ENCODE results near the gene THAP9. TPM values are rescaled to one million over a fixed set of nuclear protein-coding genes. Genes with fewer than 3 reads are reported as not detected.

THAP9 gene
- total RNA-seq, 1 donor from 2014 or later: 1.3 TPM

DNA sequence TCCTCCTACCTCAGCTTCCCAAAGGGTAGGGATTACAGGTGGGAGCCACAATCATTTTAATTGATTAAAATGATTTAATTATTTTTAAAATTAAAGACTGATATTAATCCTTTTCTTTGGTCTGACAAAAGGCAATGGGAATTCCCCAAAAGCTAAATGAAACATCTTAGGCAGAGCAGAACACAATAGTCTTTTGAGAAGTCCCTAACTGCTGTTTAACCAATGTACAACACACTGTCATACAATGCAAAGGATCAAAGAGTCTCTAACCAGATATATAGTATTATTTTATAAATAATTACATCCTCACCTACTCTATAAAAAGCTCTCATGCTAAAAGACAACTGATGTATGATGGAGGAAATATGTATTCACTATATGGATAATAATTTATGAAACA is 47.0 kb downstream of the THAP9 start:
- intact Hi-C loops (cut with micrococcal nuclease): no loop called here

DNA sequence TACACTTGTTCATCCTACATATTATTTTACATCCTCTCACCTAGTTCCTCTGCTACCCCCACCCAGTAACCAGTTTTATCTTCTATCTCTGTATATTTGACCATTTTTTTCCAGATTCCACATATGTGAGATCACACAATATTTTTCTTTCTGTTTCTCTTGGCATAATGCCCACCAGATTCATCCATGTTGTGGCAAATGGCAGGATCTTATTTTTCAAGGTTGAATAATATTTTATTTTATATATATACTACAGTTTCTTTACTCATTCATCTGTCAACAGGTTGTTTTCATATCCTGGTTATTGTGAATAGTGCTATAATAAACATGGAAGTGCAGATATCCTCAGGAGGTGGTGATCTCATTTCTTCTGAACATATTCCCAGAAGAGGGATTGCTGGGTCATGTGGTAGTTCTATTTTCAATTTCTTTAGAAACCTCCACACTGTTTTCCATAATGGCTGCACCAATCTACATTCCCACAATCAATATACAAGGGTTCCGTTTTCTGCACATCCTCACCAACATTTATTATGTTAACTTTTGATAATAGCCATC is 48.2 kb downstream of the THAP9 start:
- intact Hi-C loops (cut with micrococcal nuclease): no loop called here

DNA sequence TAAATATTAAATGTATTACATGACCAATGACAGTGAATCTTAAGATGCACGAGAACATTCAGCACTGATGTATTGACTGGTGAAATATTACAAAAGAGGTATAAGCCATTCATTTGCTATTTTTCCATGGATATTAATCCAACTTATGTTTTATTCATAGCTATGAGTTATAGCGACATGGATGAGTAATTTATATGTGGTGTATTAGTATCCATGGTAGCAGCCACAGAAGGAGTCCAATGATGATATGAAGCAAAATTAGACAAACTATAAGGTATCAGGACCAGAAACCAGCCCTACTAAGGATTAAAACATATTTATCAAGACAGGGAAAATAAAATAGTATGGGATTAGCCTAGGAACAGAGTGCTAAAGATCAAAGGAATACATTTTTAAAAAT is 50.7 kb downstream of the THAP9 start:
- intact Hi-C loops (cut with micrococcal nuclease): no loop called here

DNA sequence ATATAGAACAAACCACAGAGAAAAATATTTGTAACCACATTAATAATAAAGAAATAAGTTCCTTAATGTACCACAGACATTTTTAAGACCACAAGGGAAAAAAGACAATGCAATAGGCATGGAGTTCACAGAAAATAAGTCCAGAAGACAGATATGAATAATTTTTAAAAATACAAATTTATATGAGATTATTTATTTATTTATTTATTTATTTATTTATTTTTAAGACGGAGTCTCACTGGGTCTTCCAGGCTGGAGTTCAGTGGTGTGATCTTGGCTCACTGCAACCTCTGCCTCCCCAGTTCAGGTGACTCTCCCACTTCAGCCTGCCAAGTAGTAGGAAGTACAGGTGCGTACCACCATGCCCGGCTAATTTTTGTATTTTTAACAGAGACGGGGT is 53.7 kb downstream of the THAP9 start:
- intact Hi-C loops (cut with micrococcal nuclease): no loop called here

DNA sequence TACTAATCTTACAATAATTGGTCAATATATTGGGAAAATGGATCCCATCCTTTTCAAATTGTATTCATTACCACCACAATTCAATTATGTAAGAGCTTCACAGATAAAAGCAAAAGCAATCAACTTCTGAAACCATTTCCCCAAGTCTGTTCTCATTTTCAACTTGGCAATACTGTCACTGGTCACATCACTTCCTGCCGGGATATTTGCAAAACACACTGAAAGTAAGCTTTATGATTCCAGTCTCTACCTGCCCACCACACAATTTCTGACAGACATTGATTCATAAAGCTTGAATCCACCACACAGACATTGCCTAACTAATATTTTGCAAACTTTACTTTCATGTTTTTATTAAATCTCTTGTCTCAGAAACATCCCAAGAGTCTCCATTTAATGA is 56.5 kb downstream of the THAP9 start:
- intact Hi-C loops (cut with micrococcal nuclease): loop anchor here (5.0 kb wide), 1 partner anchor 40 kb away; no protein-coding TSS in a partner anchor

DNA sequence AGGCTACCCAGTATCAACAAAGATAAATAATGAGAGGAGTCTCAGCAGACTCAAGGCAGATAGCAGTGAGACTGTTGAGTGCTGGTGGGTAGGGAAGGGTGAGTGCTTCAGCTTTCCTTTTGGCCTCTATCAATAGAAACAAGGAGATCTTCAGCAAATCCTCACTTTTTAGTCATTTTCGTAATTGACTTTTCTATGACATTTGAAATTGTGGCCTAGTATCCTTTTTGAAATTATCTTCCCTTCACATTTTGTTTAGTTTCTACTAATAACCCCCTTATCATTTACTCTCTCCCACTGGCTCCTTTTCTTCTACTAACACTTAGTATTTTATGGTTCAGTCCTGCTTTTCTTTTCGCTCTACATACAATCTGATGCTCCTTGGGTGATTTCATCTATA is 65.2 kb downstream of the THAP9 start:
- intact Hi-C loops (cut with micrococcal nuclease): no loop called here

DNA sequence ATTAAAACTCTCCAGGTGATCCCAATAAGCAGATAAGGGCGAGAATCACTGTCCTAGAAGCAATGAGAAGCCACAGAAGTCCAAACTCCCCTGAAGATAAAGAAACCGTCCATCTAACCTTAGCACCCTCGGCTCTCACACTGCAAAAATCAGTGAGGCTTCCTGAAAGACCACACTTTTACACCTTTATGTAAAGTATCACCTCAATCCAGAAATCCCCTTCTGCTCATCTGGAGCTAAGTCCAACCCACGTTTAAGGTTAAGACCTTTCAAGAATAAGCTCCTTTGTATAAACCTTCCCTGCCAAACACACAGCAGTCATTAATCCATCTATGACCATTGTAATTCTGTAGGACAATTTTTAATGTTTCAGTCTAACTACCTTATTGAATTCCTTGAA is 68.4 kb downstream of the THAP9 start:
- intact Hi-C loops (cut with micrococcal nuclease): no loop called here

DNA sequence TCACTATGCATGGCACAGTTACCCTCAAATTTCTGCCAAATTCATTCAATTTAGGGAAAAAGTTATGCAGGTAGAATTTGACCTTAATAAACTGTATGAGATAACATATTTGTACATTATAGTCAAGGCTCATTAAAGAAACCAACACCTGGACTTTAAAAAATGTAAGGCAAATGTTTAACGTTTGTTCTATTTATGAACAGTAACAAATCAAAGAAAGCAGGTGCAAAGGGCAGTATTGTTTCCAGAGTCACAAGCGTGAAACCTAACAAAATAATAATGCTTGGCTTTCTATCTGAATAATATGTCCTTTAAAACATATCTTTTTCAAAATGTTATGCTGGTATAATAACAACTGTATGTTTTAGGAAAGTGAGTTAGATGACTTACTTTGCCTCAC is 68.9 kb downstream of the THAP9 start:
- intact Hi-C loops (cut with micrococcal nuclease): no loop called here

Other genes starting within 250 kb of the THAP9 start
- gene SCD5, start 101.9 kb upstream of the THAP9 start, total RNA-seq: 0.22 and 0.25 TPM in 2 replicates
- 174 TPM in 2 replicates for gene SEC31A, start 9.6 kb upstream of the THAP9 start, total RNA-seq
- gene LIN54, start 110.1 kb downstream of the THAP9 start, total RNA-seq: 30.1 and 30.4 TPM in 2 replicates
- gene COPS4, start 134.4 kb downstream of the THAP9 start, total RNA-seq: 30.3 and 33.1 TPM in 2 replicates
- gene PLAC8, start 214.0 kb downstream of the THAP9 start, total RNA-seq: 200 TPM in 2 replicates